Muscle of back (tissue), 11 donors: ENCODE results near the gene FAT1. TPM values are rescaled to one million over a fixed set of nuclear protein-coding genes. Genes with fewer than 3 reads are reported as not detected.
"Not testable (repeated sequence)": the region's sequence is repeated elsewhere in the genome, so short reads cannot be mapped to it uniquely, and the experiment has no call there.

Experiments used
- DNase-seq, 3 donors: peaks; one replicate each; pipeline versions ENCODE4 v3.0.0 to v3.0.0-alpha.2; 2013
- polyA plus RNA-seq, 10 donors: library from polyadenylated mRNA; unstranded; fragments of 120-200 nt; gene quantifications; one replicate each; pipeline ENCODE4 v1.2.1, GENCODE V29; 2013; ENCODE audit not compliant: insufficient read length in 10 of 10

FAT1 gene
- polyA plus RNA-seq, 10 donors: 70.6 to 132 (median 103) TPM

GRCh38 chr4:186666252-186666651, 57.4 kb downstream of the FAT1 start:
- no peak for DNase-seq

- no peak for DNase-seq
Measured at GRCh38 chr4:186660403-186660802, 63.3 kb downstream of the FAT1 start.

GRCh38 chr4:186659935-186660334, 63.7 kb downstream of the FAT1 start:
- no peak for DNase-seq

DNA sequence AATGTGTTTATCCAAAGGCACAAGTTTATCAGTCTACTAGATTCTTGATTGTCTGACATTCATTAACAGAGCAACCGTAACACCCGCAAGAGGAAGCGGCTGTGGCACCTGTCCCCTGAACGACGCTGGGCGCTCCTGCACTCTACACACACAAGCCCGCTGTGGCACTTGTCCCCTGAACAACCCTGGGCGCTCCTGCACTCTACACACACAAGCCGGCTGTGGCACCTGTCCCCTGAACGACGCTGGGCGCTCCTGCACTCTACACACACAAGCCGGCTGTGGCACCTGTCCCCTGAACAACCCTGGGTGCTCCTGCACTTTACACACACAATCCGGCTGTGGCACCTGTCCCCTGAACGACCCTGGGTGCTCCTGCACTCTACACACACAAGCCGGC, 64.2 kb downstream of the FAT1 start:
- not testable (repeated sequence) for DNase-seq

GRCh38 chr4:186658657-186659056, 65.0 kb downstream of the FAT1 start:
- DNase-seq: no peak

GRCh38 chr4:186657764-186658163, 65.9 kb downstream of the FAT1 start:
- DNase-seq: no peak

DNA sequence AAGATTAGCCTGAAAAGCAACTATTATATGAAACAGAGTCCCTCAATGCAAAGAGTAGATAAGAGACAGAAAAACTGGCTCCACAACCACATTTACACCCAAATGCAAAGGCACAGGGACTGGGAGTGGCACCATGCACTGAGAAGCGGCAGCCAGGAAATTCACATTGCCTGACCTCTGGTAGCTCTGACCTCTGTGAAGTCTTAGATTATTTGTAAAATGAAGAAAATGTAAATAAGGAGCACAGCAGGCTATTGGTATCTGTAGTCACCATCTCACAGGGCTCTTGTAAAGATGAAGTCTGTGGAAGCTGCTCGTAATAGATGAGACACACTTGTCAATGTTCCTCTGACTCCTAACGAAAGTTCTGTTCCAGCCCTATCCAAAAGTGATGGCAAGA, 69.7 kb downstream of the FAT1 start:
- DNase-seq: no peak

DNA sequence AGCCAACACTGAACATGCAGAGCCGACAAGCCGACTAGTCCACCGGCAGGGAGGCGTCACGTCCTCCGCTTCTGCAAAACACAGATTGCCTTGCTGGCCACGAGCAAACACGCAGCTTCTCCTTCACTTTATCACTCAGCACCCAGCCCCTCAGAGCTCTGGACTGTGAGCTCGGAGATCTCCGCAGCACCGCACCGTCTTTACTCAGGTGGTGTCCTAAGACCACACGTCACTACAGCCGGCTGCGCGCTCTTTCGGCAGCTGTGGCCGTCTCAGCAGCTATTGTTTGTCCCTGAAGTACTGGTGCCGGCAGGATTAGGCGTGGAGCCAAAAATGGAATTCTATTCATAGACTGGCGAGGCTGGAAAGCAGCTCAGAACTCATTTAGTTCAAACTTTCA, 72.0 kb downstream of the FAT1 start:
- DNase-seq: peak; percentile 53 to 73 (median 57)

- DNase-seq: no peak
Measured at GRCh38 chr4:186651181-186651603, 72.5 kb downstream of the FAT1 start.

DNA sequence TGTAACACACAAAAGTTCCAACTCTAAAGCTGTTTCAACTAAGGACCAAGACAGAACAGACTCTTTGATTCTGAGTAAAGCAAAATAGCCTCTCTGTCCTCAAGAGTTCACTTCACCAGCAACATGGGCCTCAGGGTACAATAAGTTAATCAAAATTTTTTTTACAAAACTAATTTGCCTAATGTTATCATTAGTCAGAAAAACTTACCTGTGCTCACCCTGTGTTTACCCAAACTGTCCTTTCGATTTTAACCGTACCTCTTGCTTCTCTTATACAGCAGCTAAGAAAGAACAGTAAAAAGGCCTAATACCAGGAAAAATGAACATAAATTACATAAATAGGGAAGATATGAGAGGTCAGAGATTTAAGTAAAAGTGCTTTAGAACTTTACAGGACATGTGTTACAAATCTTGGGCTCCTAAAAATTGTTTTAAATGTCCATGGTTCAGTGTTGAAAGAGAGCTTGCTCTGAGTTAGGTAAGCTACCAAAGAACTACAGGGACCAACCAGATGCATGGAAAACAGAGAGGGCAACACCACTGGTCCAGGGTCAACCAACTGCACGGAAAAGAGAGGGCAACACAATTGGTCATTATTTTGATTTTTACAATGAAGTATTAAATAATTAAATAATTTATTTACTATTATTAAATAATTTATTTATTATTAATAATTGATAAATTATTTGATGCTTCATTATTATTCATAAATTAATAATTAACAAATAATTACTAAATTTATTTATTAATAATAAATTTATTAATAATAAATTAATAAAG, 73.1 kb downstream of the FAT1 start:
- DNase-seq: no peak

GRCh38 chr4:186647821-186648220, 75.8 kb downstream of the FAT1 start:
- no peak for DNase-seq

DNA sequence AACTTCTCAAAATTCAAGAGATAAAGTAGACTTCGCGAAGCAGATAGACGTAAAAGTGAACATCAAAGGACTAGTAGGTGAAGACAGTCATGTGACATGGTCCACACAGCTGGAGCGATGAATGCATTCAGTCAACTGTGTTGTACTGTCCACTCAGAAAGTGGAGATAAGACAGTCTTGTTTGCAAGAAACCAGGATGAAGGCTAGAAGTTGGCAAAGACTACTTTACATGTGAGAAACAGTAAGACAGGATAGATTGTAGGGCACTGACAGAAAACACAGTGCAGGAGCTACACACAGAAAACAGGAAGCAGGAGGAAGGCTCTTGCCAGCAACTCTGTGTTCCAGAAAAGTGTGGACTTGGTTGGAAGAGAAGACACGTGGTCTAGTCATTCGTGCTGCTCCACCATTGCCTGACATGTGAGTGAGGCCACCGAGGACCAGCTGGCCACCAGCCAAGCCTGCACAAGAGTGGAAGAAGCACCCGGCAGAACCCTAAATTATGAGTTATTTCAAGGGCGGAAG, 78.9 kb downstream of the FAT1 start:
- DNase-seq: no peak

DNA sequence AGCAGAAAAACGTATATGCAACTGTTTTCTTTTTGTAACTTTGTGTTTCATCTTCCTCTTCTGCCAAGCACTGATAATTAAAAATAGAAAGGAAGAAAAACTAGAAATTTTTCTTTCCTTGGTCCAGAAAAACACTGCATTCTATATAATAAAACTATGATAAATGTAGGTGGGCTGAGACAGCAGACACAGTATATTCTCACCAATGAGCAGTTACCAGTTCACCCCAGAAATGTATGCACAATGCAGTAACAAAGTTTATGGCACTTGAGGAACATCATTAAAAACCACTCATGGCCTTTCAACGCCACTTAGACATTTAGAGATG, 79.4 kb downstream of the FAT1 start:
- no peak for DNase-seq

DNA sequence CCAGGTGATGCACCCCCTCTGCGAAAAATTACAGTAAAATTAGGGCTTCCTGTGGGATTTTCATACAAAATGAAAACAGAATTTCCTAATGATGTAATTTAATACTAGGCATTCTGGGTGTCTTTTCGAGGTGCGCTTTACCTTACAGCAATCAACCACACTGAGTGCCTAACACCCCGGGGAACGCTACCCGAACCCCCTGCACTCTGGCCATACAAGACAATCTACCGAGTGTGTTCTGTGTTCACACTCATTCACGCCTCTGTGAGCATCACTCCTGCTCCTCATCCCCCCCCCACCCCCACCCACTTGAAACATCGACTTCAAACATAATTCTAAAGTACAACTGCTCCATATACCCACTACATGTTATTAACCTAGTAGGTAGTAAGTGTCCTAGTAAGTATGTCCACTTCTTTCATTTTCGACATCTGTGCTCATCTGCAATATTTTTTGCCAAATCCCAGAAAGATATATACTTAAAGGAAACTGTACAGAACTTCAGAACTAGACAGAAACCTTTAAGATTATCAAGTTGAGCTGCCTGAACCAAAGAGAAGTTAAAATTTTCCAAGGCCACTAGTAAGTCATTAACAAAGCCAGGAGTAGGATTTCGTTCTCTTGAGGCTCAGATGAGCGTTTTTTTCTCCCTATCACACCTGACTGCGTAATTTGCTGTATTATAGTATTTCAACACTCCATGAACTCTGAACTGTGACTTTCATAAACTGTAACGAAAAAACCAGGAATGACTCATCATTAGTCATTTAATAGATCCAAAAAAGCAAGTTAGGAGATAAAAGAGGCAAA, 80.0 kb downstream of the FAT1 start:
- no peak for DNase-seq

GRCh38 chr4:186642998-186643397, 80.7 kb downstream of the FAT1 start:
- DNase-seq: no peak

- DNase-seq: no peak
Measured at GRCh38 chr4:186642530-186642929, 81.1 kb downstream of the FAT1 start.

GRCh38 chr4:186634591-186635128, 89.0 kb downstream of the FAT1 start:
- no peak for DNase-seq

DNA sequence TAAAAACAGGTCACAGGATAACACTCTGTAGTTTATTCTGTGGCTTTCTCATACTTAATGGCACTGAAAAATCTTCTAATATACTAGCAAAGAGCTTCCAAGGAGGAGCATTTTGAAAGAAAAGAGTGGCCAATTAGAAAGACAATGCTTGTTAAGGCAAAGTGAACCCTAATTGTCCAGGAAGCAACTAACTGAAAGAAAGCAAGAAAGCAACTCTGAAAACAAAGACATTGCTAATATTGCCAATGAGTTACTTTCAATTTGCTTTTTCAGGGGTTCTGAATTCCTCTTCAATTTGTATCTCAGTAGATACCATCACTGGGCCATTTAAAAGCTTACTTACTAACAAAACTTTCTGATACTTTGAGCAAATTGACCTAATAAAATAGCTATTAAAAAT, 89.8 kb downstream of the FAT1 start:
- no peak for DNase-seq

GRCh38 chr4:186630128-186630527, 93.5 kb downstream of the FAT1 start:
- DNase-seq: no peak

- no peak for DNase-seq
Measured at GRCh38 chr4:186628058-186628711, 95.5 kb downstream of the FAT1 start.

DNA sequence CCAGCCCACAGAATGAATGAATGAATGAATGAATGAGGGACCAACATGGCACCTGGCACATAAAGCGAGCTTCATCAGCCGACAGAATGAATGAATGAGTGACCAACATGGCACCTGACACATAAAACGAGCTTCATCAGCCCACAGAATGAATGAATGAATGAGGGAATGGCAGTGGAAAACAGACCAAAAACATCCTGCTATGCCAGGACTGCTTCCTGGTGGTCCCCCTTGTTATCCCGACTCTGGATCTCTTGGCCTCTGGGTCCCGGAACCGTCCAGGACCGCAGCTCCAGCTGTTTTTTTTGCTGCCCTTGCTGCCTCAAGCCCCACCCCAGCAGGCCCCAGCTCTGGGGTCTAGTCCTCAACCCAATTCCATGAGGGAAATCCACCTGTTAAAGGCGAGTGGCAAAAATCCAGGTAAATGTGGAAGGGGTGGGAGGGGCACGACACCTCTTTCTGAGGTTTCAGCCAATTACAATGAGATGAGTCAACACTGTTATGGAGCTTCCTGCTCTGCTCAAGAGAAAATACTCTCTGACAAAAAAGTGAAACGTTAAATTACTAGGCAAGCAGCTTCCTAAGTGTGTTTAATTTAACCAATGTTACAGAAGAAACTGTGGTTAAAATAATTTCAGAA, 96.3 kb downstream of the FAT1 start:
- DNase-seq: no peak

GRCh38 chr4:186624951-186625350, 98.7 kb downstream of the FAT1 start:
- peak in 1 of 3 donors; percentile 83 for DNase-seq
